ENCODE measurements around the gene DLEC1.

- TF ChIP-seq CTCF (IDR thresholded peaks at IDR 0.05; ENCODE audit: poor library complexity, severe bottlenecking) (no peak), EZH2 (IDR thresholded peaks at IDR 0.05; ENCODE audit: borderline replicate concordance, insufficient read depth, low read length, poor library complexity, severe bottlenecking) (no peak), EP300 (conservative IDR thresholded peaks at IDR 0.05; ENCODE audit: poor library complexity, severe bottlenecking) (no peak), TAF1 (IDR thresholded peaks at IDR 0.05; ENCODE audit: low read depth) (no peak), REST (IDR thresholded peaks at IDR 0.05; ENCODE audit: borderline replicate concordance) (no peak), RAD21 (conservative IDR thresholded peaks at IDR 0.05) (no peak), MXI1 (conservative IDR thresholded peaks at IDR 0.05; ENCODE audit: poor library complexity, severe bottlenecking) (no peak)
Measured at GRCh38 chr3:38155825-38156224, 116.8 kb downstream of the DLEC1 start.
